Ishikawa (cell line): ENCODE results near the gene RCE1.

Experiments
- EP300 ChIP-seq: IDR thresholded peaks from 2 replicates; pipeline ENCODE4 v1.6.1; 2012; ENCODE audit warnings: borderline replicate concordance
- MAX ChIP-seq: IDR thresholded peaks from 2 replicates; pipeline ENCODE4 v1.6.1; 2012
- RAD21 ChIP-seq: IDR thresholded peaks from 2 replicates; pipeline ENCODE4 v1.6.1; 2012; ENCODE audit warnings: low read depth
- REST ChIP-seq: IDR thresholded peaks from 2 replicates; pipeline ENCODE4 v1.6.1; 2012; ENCODE audit warnings: low read depth, mild to moderate bottlenecking
- TAF1 ChIP-seq: IDR thresholded peaks from 2 replicates; pipeline ENCODE4 v1.6.1; 2012; ENCODE audit warnings: low read depth, mild to moderate bottlenecking
- YY1 ChIP-seq: IDR thresholded peaks from 2 replicates; pipeline ENCODE4 v1.6.1; 2012; ENCODE audit warnings: low read depth
- ZBTB7A ChIP-seq: IDR thresholded peaks from 2 replicates; pipeline ENCODE4 v1.6.1; 2012; ENCODE audit warnings: low read depth

GRCh38 chr11:66878474-66878873 lies 35.2 kb downstream of the RCE1 start:
- no peak for TF ChIP-seq EP300
- no peak for TF ChIP-seq REST
- TF ChIP-seq MAX, result no peak
- no peak for TF ChIP-seq TAF1
- TF ChIP-seq YY1, result no peak
- TF ChIP-seq ZBTB7A, result no peak
- no peak for TF ChIP-seq RAD21
